ENCODE measurements around the gene ADM2.

ADM2 gene

GRCh38 chr22:50445071-50445879 lies 36.1 kb upstream of the ADM2 start:
- no peak for DNase-seq

DNA sequence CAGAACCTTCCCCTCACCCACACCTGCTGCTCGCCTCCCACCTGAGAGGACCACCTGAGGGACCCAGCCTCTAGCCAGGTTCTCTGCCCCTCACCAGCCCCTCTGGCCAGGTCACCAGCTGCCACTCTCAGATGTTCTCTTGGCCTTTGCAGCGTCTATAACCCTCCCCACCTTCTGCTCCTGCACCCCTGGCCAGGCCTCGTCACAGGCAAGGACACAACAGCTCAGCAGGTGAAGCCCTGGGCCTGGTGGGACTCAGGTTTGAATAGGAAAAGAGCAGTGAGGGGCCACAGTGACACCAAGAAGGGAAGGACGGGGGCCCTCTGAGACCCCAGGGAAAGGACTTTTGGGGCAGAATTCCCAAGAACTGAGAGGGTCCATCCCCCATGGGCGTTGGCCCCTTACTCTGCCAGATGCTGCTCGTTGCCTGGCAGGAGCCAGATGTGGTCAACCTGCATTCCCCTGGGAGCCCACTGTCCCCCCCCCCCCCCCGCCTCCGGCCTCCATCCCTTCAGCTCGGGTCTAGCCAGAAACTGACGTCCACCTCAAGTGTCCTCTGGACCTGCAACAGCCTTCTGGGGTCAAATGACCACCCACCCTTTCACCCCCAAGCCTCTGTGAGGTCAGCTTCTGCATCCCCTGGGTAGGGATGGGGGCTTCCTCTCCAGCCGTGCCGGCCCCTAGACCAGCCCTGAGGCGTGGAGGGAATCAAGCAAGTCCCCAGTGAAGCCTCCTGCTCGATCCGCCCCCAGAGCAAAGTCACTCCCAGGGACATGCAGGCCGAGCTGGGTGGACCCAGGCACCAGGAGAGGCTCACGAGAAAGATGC lies 35.2 kb upstream of the ADM2 start:
- DNase-seq, result no peak

GRCh38 chr22:50446708-50447575 lies 34.4 kb upstream of the ADM2 start:
- no peak for DNase-seq

DNA sequence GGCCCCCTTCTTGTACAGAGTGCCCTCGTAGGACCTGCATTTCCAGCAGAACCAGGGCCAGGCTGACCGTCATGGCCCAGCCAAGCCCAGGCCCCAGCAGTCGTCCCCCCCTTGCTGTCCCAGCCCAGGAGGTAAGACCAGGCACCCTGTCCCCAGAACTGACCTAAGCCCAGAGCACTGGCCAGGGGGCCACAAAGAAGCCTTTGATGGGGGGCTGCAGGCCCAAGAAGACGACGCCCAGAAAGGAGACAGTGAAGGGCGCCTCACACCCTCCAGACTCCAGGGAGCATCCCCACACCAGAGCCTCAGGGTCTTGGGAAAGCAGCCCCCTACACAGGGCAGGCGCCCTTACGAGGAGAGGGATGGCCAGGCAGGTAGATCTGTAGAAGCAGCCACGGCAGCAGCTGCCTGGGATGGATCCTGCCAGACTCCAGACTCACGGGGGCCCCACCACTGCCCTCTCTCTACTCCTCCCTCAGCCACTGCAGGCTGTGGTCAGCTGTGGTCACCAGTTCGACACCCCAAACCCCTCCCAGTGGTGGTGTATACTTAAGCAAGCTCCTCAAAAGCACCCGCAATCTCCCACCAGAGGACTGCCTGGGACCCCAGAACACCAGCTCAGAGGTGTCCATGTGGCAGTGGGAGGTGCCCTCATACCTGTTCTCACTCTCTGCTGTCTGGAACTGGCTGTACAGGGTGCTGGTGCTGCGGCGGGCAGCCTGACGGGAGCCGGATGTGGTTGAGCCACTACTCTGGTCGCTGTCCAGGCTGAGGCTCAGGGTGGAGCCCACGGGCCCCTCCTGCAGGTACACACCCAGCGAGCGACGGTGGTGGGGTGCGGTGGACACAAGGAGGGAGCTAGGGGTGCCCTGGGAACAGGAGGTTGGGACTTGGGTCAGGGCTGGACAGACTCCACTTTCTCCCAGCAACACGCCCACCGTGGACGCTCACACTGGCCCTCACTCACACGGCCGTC lies 33.5 kb upstream of the ADM2 start:
- DNase-seq, result no peak

DNA sequence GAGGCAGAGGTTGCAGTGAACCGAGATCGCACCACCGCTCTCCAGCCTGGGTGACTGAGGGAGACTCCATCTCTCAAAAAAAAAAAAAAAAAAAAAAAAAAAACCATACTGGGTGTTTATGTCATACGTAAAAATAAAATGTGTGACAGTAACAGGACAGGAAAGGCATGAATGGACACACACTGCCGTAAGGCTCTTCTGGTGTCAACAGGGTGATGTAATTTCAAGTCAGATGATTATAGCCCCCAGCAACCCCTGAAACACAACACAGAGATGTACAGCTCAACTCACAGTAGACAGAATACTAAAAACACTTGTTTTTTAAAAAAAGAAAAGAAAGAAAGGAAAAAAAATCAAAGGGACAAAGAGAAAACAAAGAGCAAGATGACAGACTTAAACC lies 28.7 kb upstream of the ADM2 start:
- no peak for DNase-seq

GRCh38 chr22:50454556-50455075 lies 26.7 kb upstream of the ADM2 start:
- no peak for DNase-seq

- no peak for DNase-seq
Observed at GRCh38 chr22:50455201-50455600, 26.1 kb upstream of the ADM2 start.

GRCh38 chr22:50456026-50456425 lies 25.3 kb upstream of the ADM2 start:
- no peak for DNase-seq

GRCh38 chr22:50456466-50457234 lies 24.7 kb upstream of the ADM2 start:
- DNase-seq, result no peak

DNA sequence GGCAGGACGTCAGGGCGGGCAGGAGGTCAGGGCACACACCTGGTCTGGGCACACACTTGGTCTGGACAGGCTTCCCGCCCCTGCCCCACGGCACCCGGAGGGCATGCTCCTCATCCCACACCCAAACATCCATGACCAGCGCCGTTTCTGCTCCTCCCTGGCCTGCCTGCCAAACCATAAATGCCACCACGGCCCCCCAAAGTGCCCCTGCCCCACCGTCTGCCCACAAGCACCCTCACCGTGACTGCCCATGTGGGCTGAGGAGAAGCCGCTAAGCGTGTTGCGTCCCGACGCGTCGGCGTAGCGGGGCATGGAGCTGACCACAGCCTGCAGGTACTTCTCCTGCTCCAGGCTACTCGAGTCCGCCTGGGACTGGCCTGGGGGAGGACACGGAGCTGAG lies 22.3 kb upstream of the ADM2 start:
- DNase-seq, result no peak

DNA sequence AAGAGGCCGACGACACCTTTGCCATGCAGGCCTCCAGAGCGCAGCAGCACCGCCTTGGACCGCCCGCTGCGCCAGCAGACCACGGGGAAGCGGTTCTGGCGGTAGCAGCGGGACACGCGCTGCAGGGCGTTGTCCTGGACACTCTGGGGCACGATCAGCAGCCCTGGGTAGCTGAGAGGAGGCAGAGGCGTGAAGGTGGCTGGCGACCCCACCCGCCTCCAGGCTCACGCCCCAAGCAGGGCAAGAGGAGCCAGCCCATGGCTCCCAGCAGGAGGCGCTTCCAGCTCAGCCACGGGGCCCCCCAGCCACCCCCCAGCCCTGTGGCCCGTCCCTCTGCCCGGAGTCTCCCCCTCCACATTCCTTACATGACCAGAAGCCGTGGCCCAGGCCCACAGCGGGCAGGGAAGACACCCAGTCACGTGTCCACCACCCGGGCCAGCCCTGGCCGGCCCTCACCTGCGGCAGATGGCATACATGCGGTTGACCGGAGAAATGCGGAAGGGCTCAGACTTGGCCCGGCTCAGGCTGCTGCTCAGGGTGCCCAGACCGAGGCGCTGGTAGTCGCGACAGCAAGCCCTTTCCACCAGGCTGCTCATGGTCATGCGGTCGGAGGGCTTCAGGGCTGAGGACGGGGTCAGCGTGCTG lies 21.7 kb upstream of the ADM2 start:
- DNase-seq, result no peak

DNA sequence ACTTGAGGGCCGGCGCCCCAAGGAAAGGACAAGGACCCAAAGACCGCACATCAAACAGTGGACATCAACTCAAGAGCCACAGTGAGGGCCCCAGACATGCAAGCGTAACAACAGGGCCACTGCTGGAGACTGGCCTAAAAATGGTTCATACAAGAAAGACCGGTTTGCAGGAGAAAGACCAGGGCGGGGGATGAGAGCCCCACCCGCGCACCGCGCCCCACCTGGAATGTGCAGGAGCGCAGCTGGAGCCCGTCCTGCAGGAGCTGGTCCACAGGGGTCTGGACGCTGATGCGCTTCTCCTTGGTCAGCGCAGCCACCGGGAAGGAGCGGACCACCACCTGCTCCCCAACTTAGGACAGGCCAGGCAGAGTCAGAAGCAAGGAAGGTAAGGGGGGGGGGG lies 20.4 kb upstream of the ADM2 start:
- no peak for DNase-seq

DNA sequence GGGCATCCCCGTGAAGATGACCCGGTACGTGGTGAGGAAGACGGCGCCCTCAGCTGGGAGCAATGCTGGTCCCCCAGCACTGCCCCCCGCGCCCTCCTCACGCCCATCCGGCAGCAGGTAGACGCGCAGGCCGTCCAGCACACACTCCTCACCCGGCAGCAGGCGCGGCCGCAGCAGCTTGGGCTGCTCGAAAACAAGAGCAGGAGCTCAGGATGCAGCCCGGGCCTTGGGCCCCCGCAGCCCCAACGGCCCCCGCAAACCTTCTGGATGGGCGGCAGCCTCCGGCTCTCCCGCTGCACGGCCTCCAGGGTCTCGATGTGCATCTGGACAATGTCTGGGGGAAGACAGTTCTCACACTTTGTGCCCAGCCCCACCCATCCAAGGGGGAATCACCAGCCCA lies 19.8 kb upstream of the ADM2 start:
- no peak for DNase-seq

- DNase-seq, result no peak
Observed at GRCh38 chr22:50461979-50462540, 19.3 kb upstream of the ADM2 start.

GRCh38 chr22:50463188-50463900 lies 18.0 kb upstream of the ADM2 start:
- DNase-seq, result no peak

- no peak for DNase-seq
Observed at GRCh38 chr22:50464451-50464850, 16.9 kb upstream of the ADM2 start.

DNA sequence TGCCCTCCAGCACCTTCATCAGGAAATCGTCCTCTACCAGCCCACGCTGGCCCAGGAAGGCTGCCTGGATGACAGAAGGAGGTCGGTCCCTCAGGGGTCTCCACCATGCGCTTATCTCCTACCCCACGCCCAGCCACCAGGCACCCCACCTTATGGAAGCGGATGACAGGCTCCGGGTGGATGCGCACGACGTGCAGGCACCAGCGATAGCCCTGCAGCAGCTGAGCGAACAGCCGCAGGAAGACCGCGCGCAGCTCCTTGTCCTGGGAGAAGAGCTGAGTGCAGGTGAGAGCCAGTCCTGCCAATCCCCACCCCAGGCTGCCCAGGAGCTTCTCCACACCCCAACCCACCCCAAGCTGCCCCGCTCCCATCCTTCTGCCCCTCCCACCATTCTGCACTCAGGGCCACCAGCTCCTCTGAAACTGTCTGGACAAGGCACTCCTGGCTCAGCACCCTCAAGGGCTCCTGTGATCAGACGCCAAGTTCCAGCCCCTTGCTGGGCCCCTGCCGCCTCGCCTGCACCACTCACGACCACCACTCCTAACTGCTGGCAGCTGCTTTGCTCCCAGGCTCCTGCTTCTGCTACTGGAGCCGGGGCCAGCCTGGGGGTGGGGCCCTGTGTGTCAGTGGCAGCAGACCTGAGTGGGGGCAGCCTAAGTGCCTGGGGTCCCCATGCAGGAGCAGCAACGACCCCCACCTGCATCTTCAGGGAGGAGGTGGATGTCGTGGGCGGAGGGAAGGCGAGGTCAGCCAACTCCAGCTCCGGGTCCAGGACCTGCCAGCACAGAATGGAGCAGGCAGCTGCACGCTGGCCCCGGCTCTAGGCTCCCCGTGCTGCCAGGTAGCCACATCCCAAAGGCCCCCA lies 16.0 kb upstream of the ADM2 start:
- DNase-seq, result no peak

DNA sequence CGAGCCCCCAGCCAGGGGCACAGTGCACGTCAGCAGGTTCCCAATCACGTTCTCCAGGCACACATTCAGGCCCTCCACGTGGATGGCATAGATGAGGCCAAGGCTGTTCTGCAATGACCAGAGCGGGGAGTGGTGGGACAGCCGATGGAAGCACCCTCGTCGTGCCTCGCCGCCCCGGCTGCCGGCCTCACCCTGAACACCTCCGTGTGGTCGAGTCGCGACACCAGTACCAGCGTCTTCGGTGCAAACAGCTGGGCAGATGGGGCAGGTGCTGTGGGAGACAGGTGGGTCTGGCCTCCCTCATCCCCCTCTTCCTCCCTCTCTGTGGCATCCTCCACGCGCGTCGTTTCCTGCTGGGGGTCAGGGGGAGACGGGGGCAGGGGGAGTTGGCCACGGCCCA lies 14.0 kb upstream of the ADM2 start:
- DNase-seq, result no peak

All from stimulated activated CD4-positive, alpha-beta T cell treated with anti-CD3 and anti-CD28 coated beads, Interleukin-4, amount 100 ng/mL, for 24 hours (primary cell).